Neural cell (in vitro differentiated cells): ENCODE results near the gene PTPN1. TPM values are rescaled to one million over a fixed set of nuclear protein-coding genes. Genes with fewer than 3 reads are reported as not detected.

ENCODE experiments used
- H2AFZ ChIP-seq: fragments of 200-600, 300-800 bp; sonication (generic), shearing (Covaris generic); 2 replicates; pipeline ENCODE4 v1.6.0; 2014; ENCODE audit warnings: low read depth, mild to moderate bottlenecking, antibody characterized with exemption, low read length, moderate library complexity
- H3F3A ChIP-seq: fragments of 200-600 bp; shearing (Covaris generic); 2 replicates; pipeline ENCODE4 v1.6.1; 2016; ENCODE audit warnings: mild to moderate bottlenecking, moderate library complexity, mixed read lengths, antibody characterized with exemption, low read length; ENCODE audit not compliant: insufficient read depth, poor library complexity, severe bottlenecking
- H3K27ac ChIP-seq: fragments of 200-600, 300-800 bp; sonication (generic), shearing (Covaris generic); 2 replicates; pipeline ENCODE4 v1.5.1; 2014; ENCODE audit warnings: mild to moderate bottlenecking, low read length, moderate library complexity
- H3K27me3 ChIP-seq: fragments of 300-800, 200-600 bp; sonication (generic), shearing (Covaris generic); 2 replicates; pipeline ENCODE4 v1.6.0; 2014; ENCODE audit warnings: mild to moderate bottlenecking, low read depth, low read length, moderate library complexity; ENCODE audit not compliant: insufficient read depth
- H3K36me3 ChIP-seq: fragments of 300-800, 200-600 bp; sonication (generic), shearing (Covaris generic); 2 replicates; pipeline ENCODE4 v1.5.1; 2014; ENCODE audit warnings: mild to moderate bottlenecking, antibody characterized with exemption, low read length, moderate library complexity; ENCODE audit not compliant: insufficient read depth
- H3K4me2 ChIP-seq: fragments of 300-800, 200-600 bp; sonication (generic), shearing (Covaris generic); 2 replicates; pipeline ENCODE4 v1.6.0; 2014; ENCODE audit warnings: mild to moderate bottlenecking, low read length
- H3K4me3 ChIP-seq: fragments of 300-800, 200-600 bp; sonication (generic), shearing (Covaris generic); 2 replicates; pipeline ENCODE4 v1.5.1; 2014; ENCODE audit warnings: mild to moderate bottlenecking, low read length, moderate library complexity
- H3K79me2 ChIP-seq: fragments of 200-600 bp; shearing (Covaris generic); replicated peaks from 2 replicates; pipeline ENCODE4 v1.6.0; 2014; ENCODE audit warnings: mild to moderate bottlenecking, low read length, moderate library complexity; ENCODE audit not compliant: insufficient read depth
- H3K9ac ChIP-seq: fragments of 300-800, 200-600 bp; sonication (generic), shearing (Covaris generic); 2 replicates; pipeline ENCODE4 v1.6.1; 2016; ENCODE audit warnings: mild to moderate bottlenecking, low read length, mixed read lengths
- H3K9me2 ChIP-seq: fragments of 200-600 bp; shearing (Covaris generic); 2 replicates; pipeline ENCODE4 v1.6.1; 2016; ENCODE audit warnings: mild to moderate bottlenecking, low read length, mixed read lengths; ENCODE audit not compliant: insufficient read depth
- H3K9me3 ChIP-seq: fragments of 200-600, 300-800 bp; sonication (generic), shearing (Covaris generic); 2 replicates; pipeline ENCODE4 v1.6.1; 2016; ENCODE audit warnings: mild to moderate bottlenecking, mixed run types, low read length, moderate library complexity, mixed read lengths
- H4K20me1 ChIP-seq: fragments of 200-600 bp; shearing (Covaris generic); 2 replicates; pipeline ENCODE4 v1.6.1; 2016; ENCODE audit warnings: mild to moderate bottlenecking, mixed run types; ENCODE audit not compliant: insufficient read depth
- CTCF ChIP-seq: fragments of 450-650 bp; IDR thresholded peaks from 2 replicates; pipeline ENCODE4 v1.5.1; 2014; ENCODE audit warnings: antibody characterized with exemption, mild to moderate bottlenecking, moderate library complexity; ENCODE audit not compliant: poor library complexity, severe bottlenecking
- EP300 ChIP-seq: fragments of 450-650 bp; conservative IDR thresholded peaks from 2 replicates; pipeline ENCODE4 v1.6.1; 2014; ENCODE audit warnings: antibody characterized with exemption, mild to moderate bottlenecking, moderate library complexity; ENCODE audit not compliant: poor library complexity, severe bottlenecking
- EZH2 ChIP-seq: fragments of 200-600, 300-800 bp; shearing (Covaris generic), sonication (generic); IDR thresholded peaks from 2 replicates; pipeline ENCODE4 v1.6.1; 2014; ENCODE audit warnings: antibody characterized with exemption, low read length, borderline replicate concordance, mild to moderate bottlenecking; ENCODE audit not compliant: insufficient read depth, poor library complexity, severe bottlenecking
- MXI1 ChIP-seq: fragments of 450-650 bp; conservative IDR thresholded peaks from 2 replicates; pipeline ENCODE4 v1.6.1; 2014; ENCODE audit warnings: antibody characterized with exemption, mild to moderate bottlenecking; ENCODE audit not compliant: poor library complexity, severe bottlenecking
- POLR2AphosphoS5 ChIP-seq: IDR thresholded peaks from 2 replicates; pipeline ENCODE4 v1.6.1; 2012
- RAD21 ChIP-seq: fragments of 450-650 bp; conservative IDR thresholded peaks from 2 replicates; pipeline ENCODE4 v1.6.1; 2014; ENCODE audit warnings: antibody characterized with exemption, mild to moderate bottlenecking, moderate library complexity
- SMC3 ChIP-seq: fragments of 450-650 bp; conservative IDR thresholded peaks from 2 replicates; pipeline ENCODE4 v1.6.1; 2014; ENCODE audit warnings: antibody characterized with exemption, mild to moderate bottlenecking, moderate library complexity; ENCODE audit not compliant: poor library complexity
- TAF1 ChIP-seq: IDR thresholded peaks from 2 replicates; pipeline ENCODE4 v1.6.1; 2012; ENCODE audit warnings: low read depth
- polyA plus RNA-seq: library from polyadenylated mRNA; depleted of rRNA; stranded (reverse); fragments of >200 nt; gene quantifications from 2 replicates; pipeline ENCODE4 v1.2.3, GENCODE V29; 2014
- TF ChIP-seq, protein P1 (sequence below): IDR thresholded peaks from 2 replicates; pipeline ENCODE4 v1.6.1; 2012; ENCODE audit warnings: borderline replicate concordance

PTPN1 gene
- polyA plus RNA-seq, 1 donor from 2014 or later = 48.1 TPM

DNA sequence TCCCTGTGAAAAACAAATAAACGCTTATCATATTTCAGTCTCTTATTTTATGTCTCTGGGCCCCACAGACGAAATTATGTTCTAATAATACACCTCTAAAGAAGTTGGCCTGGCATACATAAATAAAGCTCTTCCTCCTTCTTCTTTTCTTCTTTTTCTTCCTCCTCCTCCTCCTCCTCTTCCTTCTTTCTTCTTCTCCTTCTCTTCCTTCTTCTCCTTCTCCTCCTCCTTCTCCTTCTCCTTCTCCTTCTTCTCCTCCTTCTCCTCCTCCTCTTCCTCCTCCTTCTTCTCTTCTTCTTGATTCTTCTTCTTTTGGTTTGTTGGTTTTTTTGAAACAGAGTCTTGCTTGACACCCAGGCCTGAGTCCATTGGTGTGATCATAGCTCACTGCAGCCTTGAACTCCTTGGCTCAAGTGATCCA, 41.8 kb upstream of the PTPN1 start:
- no peak overlapping the region for H3K4me2 ChIP-seq
- H3K9me2 ChIP-seq = no peaks in the 10 kb centered on the region
- no peaks in the 10 kb centered on the region for H3K79me2 ChIP-seq
- H3K4me3 ChIP-seq = no peak overlapping the region
- H4K20me1 ChIP-seq = no peaks in the 10 kb centered on the region
- no peaks in the 10 kb centered on the region for H3F3A ChIP-seq
- no peaks in the 10 kb centered on the region for H3K36me3 ChIP-seq
- H3K9ac ChIP-seq = no peak overlapping the region
- H3K9me3 ChIP-seq = no peaks in the 10 kb centered on the region
- H3K27me3 ChIP-seq = no peaks in the 10 kb centered on the region
- no peak overlapping the region for H2AFZ ChIP-seq
- H3K27ac ChIP-seq = no peak overlapping the region
- TF ChIP-seq MXI1 = no peak
- TF ChIP-seq, protein P1, sequence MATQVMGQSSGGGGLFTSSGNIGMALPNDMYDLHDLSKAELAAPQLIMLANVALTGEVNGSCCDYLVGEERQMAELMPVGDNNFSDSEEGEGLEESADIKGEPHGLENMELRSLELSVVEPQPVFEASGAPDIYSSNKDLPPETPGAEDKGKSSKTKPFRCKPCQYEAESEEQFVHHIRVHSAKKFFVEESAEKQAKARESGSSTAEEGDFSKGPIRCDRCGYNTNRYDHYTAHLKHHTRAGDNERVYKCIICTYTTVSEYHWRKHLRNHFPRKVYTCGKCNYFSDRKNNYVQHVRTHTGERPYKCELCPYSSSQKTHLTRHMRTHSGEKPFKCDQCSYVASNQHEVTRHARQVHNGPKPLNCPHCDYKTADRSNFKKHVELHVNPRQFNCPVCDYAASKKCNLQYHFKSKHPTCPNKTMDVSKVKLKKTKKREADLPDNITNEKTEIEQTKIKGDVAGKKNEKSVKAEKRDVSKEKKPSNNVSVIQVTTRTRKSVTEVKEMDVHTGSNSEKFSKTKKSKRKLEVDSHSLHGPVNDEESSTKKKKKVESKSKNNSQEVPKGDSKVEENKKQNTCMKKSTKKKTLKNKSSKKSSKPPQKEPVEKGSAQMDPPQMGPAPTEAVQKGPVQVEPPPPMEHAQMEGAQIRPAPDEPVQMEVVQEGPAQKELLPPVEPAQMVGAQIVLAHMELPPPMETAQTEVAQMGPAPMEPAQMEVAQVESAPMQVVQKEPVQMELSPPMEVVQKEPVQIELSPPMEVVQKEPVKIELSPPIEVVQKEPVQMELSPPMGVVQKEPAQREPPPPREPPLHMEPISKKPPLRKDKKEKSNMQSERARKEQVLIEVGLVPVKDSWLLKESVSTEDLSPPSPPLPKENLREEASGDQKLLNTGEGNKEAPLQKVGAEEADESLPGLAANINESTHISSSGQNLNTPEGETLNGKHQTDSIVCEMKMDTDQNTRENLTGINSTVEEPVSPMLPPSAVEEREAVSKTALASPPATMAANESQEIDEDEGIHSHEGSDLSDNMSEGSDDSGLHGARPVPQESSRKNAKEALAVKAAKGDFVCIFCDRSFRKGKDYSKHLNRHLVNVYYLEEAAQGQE = no peak
- no peak for TF ChIP-seq TAF1
- no peak for TF ChIP-seq EP300
- TF ChIP-seq POLR2AphosphoS5 = no peak
- no peak for TF ChIP-seq SMC3
- TF ChIP-seq RAD21 = no peak
- no peak for TF ChIP-seq CTCF
- TF ChIP-seq EZH2 = no peak

DNA sequence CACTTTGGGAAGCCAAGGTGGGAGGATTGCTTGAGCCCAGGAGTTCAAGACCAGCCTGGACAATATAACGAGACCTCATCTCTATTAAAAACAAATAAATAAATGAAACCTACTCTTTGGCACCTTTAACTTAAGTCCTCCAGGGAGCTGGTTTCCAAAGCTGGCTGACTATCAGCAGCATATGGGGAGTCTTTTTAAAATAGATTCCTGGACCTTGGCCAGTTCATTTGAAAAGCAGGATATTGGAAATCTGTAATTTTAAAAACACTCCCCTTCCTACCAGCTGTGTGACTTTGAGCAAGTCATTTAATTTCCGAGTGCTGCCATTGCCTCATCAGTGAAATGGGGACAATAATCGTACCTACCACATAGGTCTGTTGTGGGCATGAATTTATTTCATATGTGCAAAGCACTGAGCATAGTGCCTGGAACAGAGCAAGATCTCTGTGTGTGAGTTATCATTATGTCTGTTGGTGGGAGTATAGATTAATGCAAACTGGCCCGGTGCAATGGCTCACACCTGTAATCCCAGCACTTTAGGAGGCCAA, 40.9 kb upstream of the PTPN1 start:
- H3K27me3 ChIP-seq = no peaks in the 10 kb centered on the region
- H2AFZ ChIP-seq = no peak overlapping the region
- H3K9me3 ChIP-seq = no peaks in the 10 kb centered on the region
- H3K36me3 ChIP-seq = no peaks in the 10 kb centered on the region
- no peaks in the 10 kb centered on the region for H3K9me2 ChIP-seq
- H3K9ac ChIP-seq = no peak overlapping the region
- TF ChIP-seq CTCF = no peak
- no peak for TF ChIP-seq POLR2AphosphoS5
- TF ChIP-seq SMC3 = no peak
- TF ChIP-seq RAD21 = no peak
- no peak for TF ChIP-seq EZH2
- no peak for TF ChIP-seq TAF1
- TF ChIP-seq, protein P1 = no peak
- no peak for TF ChIP-seq EP300
- no peak for TF ChIP-seq MXI1
- H3K27ac ChIP-seq = no peak overlapping the region
- H4K20me1 ChIP-seq = no peaks in the 10 kb centered on the region
- H3K4me2 ChIP-seq = no peak overlapping the region
- no peaks in the 10 kb centered on the region for H3K79me2 ChIP-seq
- no peaks in the 10 kb centered on the region for H3F3A ChIP-seq
- H3K4me3 ChIP-seq = no peak overlapping the region
